ENCODE data around the gene UBXN11. TPM values are rescaled to one million over a fixed set of nuclear protein-coding genes. Genes with fewer than 3 reads are reported as not detected.
"Not testable (repeated sequence)": the region's sequence is repeated elsewhere in the genome, so short reads cannot be mapped to it uniquely, and the experiment has no call there.

The UBXN11 gene
- polyA plus RNA-seq, 4 donors, result 36.2 to 48.0 (median 38.8) TPM

- DNase-seq (ENCODE audit: low read depth in 4 of 4, low spot score in 3 of 4), result not testable (repeated sequence)
Measured at GRCh38 chr1:26307966-26308899, 1.8 kb upstream of the UBXN11 start.

GRCh38 chr1:26307363-26307781, 936 bp upstream of the UBXN11 start:
- DNase-seq (ENCODE audit: low read depth in 4 of 4, low spot score in 3 of 4), result no peak

- no peak for DNase-seq (ENCODE audit: low read depth in 4 of 4, low spot score in 3 of 4)
Measured at GRCh38 chr1:26305667-26306289, 658 bp downstream of the UBXN11 start.

- no peak for DNase-seq (ENCODE audit: low read depth in 4 of 4, low spot score in 3 of 4)
Measured at GRCh38 chr1:26302733-26303405, 3.6 kb downstream of the UBXN11 start.

DNA sequence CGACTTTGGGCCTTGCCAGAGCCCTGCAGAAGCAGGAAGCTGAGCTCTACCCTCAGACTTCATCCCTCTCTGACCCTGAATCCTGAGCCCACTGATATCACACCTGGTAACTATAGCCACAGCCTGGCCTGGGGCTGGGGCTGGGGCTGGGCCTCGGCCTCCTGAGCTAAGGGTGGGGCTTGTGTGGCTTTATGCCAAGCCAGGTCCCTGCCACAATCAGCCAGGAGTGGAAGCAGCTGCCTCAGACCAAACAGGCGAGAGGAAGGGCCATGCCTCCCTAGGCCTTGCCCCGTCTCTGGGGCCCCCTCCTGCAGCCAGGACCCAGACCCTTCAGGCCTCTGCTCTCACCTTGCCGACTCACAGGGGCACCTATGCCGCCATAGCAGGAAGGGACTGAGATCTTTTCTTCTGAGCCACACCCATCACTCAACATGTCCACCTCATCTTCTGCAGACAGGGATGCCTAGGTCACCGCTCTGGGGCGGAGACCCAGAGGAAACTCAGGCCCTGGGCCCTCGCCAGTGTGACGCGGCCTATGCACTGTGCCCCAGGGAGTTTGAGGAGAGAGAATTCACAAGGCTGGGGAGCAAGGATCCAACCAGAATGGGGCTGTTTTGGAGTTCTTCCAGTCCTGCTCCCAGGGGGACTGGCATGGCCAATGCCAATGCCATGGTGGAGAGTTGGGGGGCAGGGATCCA, 5.7 kb downstream of the UBXN11 start:
- DNase-seq (ENCODE audit: low read depth in 4 of 4, low spot score in 3 of 4), result no peak

- no peak for DNase-seq (ENCODE audit: low read depth in 4 of 4, low spot score in 3 of 4)
Measured at GRCh38 chr1:26297791-26298124, 8.7 kb downstream of the UBXN11 start.

- DNase-seq (ENCODE audit: low read depth in 4 of 4, low spot score in 3 of 4), result no peak
Measured at GRCh38 chr1:26297057-26297790, 9.2 kb downstream of the UBXN11 start.

GRCh38 chr1:26296340-26297056, 9.9 kb downstream of the UBXN11 start:
- no peak for DNase-seq (ENCODE audit: low read depth in 4 of 4, low spot score in 3 of 4)

GRCh38 chr1:26295194-26296138, 11.0 kb downstream of the UBXN11 start:
- DNase-seq (ENCODE audit: low read depth in 4 of 4, low spot score in 3 of 4), result no peak

GRCh38 chr1:26293911-26294463, 12.4 kb downstream of the UBXN11 start:
- no peak for DNase-seq (ENCODE audit: low read depth in 4 of 4, low spot score in 3 of 4)

- DNase-seq (ENCODE audit: low read depth in 4 of 4, low spot score in 3 of 4), result not testable (repeated sequence)
Measured at GRCh38 chr1:26292735-26293134, 13.7 kb downstream of the UBXN11 start.

DNA sequence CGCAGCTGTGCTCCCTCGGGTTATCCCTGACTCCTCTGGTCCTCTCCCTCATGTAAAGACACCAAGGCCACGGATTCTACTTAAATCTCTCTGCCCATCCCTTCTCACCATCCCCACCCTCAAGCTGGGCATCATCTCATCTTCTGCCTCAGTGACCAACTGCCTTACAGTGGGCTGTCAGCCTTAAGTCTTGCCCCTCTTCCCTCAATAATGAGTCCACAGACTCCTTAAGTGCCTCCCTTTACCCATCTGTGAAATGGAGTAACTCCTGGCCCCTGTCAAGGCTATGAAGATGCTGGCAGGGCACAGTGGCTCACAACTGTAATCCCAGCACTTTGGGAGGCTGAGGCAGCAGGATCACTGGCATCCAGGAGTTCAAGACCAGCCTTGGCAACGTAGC, 14.5 kb downstream of the UBXN11 start:
- no peak for DNase-seq (ENCODE audit: low read depth in 4 of 4, low spot score in 3 of 4)

DNA sequence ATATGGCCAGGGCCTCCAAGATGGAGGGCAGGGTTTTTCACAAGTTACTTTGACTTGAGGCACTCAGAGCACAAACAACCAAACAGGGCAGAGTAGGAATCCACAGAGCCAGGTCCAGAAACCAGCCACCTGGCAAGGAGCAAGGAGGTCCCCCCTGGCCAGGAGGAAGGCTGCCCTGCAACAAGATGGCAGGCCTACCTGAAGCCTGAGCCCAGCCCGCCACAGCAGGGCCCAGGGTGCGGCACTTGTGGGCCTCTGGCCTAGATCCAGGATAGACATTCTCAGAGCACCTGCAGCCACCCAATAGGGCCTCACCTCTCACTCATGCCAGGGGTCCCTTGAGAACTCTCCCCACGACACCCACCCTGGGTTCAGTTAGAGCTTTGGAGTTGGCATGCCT, 15.0 kb downstream of the UBXN11 start:
- DNase-seq (ENCODE audit: low read depth in 4 of 4, low spot score in 3 of 4), result no peak

DNA sequence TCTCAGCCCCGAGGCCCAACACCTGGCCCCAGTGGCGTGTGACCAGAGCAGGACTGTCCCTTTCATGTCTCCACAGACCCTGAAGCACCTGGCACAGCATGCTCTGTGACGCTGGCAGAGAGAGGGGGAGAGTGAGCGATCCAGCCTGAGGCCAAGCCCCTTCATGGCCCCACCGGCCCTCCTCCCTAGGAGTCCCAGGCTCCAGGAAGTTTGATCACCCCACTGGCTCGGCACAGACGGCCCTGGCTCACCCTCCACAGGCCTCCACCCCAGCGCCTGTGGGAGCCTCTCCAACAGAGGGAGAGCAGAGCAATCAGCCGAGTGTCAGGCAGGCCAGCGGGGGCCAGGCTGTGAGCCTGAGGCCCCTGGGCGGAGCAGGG, 15.6 kb downstream of the UBXN11 start:
- no peak for DNase-seq (ENCODE audit: low read depth in 4 of 4, low spot score in 3 of 4)

DNA sequence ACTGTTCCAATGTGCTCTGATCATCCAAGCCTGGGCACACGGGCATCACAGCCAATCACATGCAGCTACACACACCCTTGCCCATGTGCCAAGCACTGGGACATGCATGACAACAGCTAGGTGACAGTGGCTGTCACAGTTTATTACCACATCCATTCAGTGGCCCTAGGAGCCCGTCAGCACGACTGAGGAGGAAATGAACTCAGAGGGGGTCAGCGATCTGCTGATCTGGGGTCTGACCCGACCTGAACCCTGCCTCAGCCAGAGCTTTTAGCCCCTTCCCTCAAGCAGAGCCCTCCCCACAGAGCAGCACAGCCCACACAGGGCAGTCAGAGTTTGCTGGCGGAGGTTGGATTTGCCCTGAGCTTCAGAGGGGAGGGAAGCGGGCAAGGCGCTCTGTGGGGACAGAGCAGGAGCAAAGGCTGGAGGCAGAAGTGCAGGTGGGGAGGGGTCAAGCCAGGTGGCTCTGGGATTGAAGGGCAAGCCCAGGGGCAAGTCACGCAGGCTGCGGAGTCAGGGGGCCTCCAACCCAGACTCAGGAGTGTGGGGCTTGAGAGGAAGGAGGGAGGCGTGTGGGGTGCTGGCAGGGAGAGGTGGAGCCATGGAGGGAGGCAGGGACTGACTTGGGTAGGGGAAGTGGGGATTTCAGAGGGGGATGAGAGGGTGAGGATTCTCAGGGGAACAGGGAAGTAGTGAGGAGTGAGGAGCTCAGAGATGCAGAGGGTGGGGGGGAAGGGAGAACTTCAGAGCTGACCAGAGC, 16.1 kb downstream of the UBXN11 start:
- no peak for DNase-seq (ENCODE audit: low read depth in 4 of 4, low spot score in 3 of 4)

DNA sequence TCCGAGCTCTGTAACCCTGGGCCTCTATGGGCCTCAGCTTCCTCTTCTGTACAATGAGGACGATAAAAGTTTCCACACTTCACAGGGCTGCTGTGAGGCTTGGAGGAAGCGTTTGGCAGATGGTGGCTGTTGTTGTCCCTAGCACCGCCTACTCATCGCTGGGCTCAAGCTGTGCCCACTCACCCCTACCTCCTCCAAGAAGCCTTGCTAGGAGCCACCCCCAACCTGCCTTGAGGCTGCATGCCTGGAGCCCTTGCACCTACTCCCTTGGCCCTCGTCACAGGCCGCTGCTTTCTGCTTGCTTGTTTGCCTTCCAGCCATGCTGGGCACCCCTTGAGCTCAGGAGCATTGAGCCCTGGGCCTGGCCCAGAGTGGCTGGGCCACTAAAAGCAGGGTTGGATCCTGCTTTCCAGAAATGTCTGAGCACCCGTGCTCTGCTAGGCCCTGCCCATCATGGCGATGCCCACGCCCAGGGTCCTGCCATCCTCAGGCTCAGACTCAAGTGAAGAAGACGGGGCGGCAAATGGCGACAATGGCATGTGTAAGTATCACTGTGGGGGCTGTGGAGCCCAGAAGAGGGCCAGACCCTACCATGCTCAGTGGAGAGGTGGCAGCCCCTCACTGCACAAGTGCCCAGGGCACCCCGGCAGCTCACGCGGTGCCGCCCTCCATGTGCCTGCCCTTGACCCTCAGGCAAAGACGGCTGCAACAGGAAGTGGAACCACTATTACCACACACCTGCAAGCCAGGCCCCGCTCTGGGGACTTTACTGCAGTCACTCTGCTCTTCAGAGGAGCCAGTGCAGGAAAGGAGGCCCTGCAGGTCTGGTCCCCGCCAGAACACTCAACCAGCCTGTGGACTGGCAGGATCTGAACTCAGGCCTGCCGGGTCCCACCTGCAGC, 17.0 kb downstream of the UBXN11 start:
- DNase-seq (ENCODE audit: low read depth in 4 of 4, low spot score in 3 of 4), result no peak

Data from right renal pelvis (tissue), 4 donors.